HepG2 (cell line): ENCODE results near the gene SETD7. TPM values are rescaled to one million over a fixed set of nuclear protein-coding genes. Genes with fewer than 3 reads are reported as not detected.

Source experiments
- ATAC-seq: fragments of 200-7000 bp; cut with Tn5 transposase; 3 replicates; pipeline ENCODE4 v1.9.1; 2020; ENCODE audit warnings: mild to moderate bottlenecking, moderate library complexity
- BruUV-seq: library from RNA; stranded (reverse); fragments of 400-500 nt; replicated peaks from 2 replicates; lab custom pipeline; 2021; lab: Mats Ljungman, UMichigan
- CTCF ChIA-PET: fragments of 300-600 bp; formaldehyde crosslinking; extraction: SDS; loops from one replicate; lab custom pipeline; 2021; ENCODE audit warnings: low total read pairs, inconsistent platforms, low intra/inter-chr PET ratio; lab: Yijun Ruan, JAX
- POLR2A ChIA-PET: fragments of 350-600 bp; sonication (Branson Sonifier 250); formaldehyde crosslinking; loops from one replicate; lab custom pipeline; 2020; ENCODE audit warnings: antibody characterized with exemption, inconsistent platforms; lab: Yijun Ruan, JAX
- DNase-seq: peaks from one replicate; pipeline ENCODE4 v3.0.0-alpha.2; 2015; ENCODE audit warnings: low spot score
- FAIRE-seq: peaks from 3 replicates; lab custom pipeline; 2011; peaks lifted over from hg19 to GRCh38; lab: Jason Lieb, UNC
- H2AFZ ChIP-seq: one replicate; pipeline ENCODE4 v1.6.1; 2011; ENCODE audit warnings: low read length, inconsistent platforms
- H3K27ac ChIP-seq: fragments of 300-600 bp; 3 replicates; pipeline ENCODE4 v1.8.0; 2011; ENCODE audit warnings: mixed run types, mild to moderate bottlenecking, mixed read lengths, low read length, inconsistent platforms; ENCODE audit not compliant: insufficient read depth; ENCODE audit errors: extremely low read length
- H3K27me3 ChIP-seq, 2 experiments: fragments of 200-600 bp in 1 of 2; 2 replicates in 1 of 2; 3 replicates in 1 of 2; pipeline versions ENCODE4 v1.6.0 to v1.8.0; 2011; ENCODE audit warnings: low read length in 2 of 2, mild to moderate bottlenecking in 2 of 2, moderate library complexity in 2 of 2, inconsistent platforms in 1 of 2; ENCODE audit not compliant: insufficient read depth in 2 of 2, control insufficient read depth in 1 of 2
- H3K36me3 ChIP-seq, 2 experiments: fragments of 200-600 bp in 1 of 2; replicated peaks in 1 of 2; 2 replicates in 1 of 2; 3 replicates in 1 of 2; pipeline versions ENCODE4 v1.5.1 to v1.8.0; 2011; ENCODE audit warnings: low read length in 2 of 2, inconsistent platforms in 1 of 2; ENCODE audit not compliant: insufficient read depth in 2 of 2, control insufficient read depth in 1 of 2
- H3K4me1 ChIP-seq: 2 replicates; pipeline ENCODE4 v1.5.1; 2012; ENCODE audit warnings: low read length, inconsistent platforms; ENCODE audit not compliant: insufficient read depth
- H3K4me2 ChIP-seq: 2 replicates; pipeline ENCODE4 v1.6.0; 2011; ENCODE audit warnings: low read depth, low read length, inconsistent platforms
- H3K4me3 ChIP-seq, 3 experiments: fragments of 200-600 bp in 1 of 3; sonication (generic), shearing (Covaris generic) in 1 of 3; replicated peaks in 1 of 3; 2 replicates each; pipeline ENCODE4 v1.5.1; 2011 to 2016; ENCODE audit warnings: low read length in 3 of 3, inconsistent platforms in 2 of 3, low read depth in 2 of 3, mild to moderate bottlenecking in 2 of 3, control low read depth in 1 of 3, mixed read lengths in 1 of 3; ENCODE audit not compliant: insufficient read depth in 1 of 3
- H3K79me2 ChIP-seq: one replicate; pipeline ENCODE4 v1.6.1; 2011; ENCODE audit warnings: low read length, inconsistent platforms; ENCODE audit not compliant: insufficient read depth
- H3K9ac ChIP-seq: 2 replicates; pipeline ENCODE4 v1.6.0; 2011; ENCODE audit warnings: mild to moderate bottlenecking, low read depth, low read length, inconsistent platforms; ENCODE audit not compliant: insufficient read depth
- H3K9me3 ChIP-seq: 2 replicates; pipeline ENCODE4 v1.5.1; 2012; ENCODE audit warnings: mild to moderate bottlenecking, low read length
- H4K20me1 ChIP-seq: 2 replicates; pipeline ENCODE4 v1.6.0; 2011; ENCODE audit warnings: inconsistent platforms, mild to moderate bottlenecking, low read length, moderate library complexity; ENCODE audit not compliant: insufficient read depth
- BHLHE40 ChIP-seq: IDR thresholded peaks from 2 replicates; pipeline ENCODE4 v1.6.1; 2011; ENCODE audit warnings: low read length, improper control_type of control experiment
- GABPB1 ChIP-seq: IDR thresholded peaks from 2 replicates; pipeline ENCODE4 v1.6.1; 2016; ENCODE audit warnings: mild to moderate bottlenecking, missing genetic modification reagents, moderate library complexity, missing compliant biosample characterization
- MLLT10 ChIP-seq: sonication (generic); formaldehyde crosslinking; IDR thresholded peaks from 2 replicates; pipeline ENCODE4 v1.4.0; 2020; ENCODE audit warnings: missing genetic modification reagents
- TGIF2 ChIP-seq: IDR thresholded peaks from 2 replicates; pipeline ENCODE4 v1.6.1; 2016; ENCODE audit warnings: control low read depth, missing compliant biosample characterization
- ZKSCAN1 ChIP-seq: fragments of 150-350 bp; IDR thresholded peaks from 2 replicates; pipeline ENCODE4 v1.6.1; 2014; ENCODE audit warnings: low read length
- ZNF333 ChIP-seq: sonication (generic); formaldehyde crosslinking; IDR thresholded peaks from 2 replicates; pipeline ENCODE4 v1.4.0; 2020; ENCODE audit warnings: mild to moderate bottlenecking, missing genetic modification reagents, borderline replicate concordance
- WGBS: methylation state at CpG from one replicate; pipeline ENCODE4 v1.1.6; 2017; ENCODE audit warnings: low lambda C conversion rate; 5-methylcytosine and 5-hydroxymethylcytosine counted together
- in situ Hi-C: cut with HindIII; loops from 2 replicates; pipeline ENCODE4 v1.10.0; 2017; ENCODE audit warnings: low pct_unique_long_range_greater_than_20kb; ENCODE audit not compliant: extremely low pct_ligation_motif_present
- intact Hi-C: fragments of 100-400 bp; cut with micrococcal nuclease; formaldehyde crosslinking; loops from one replicate; pipeline ENCODE4 v1.10.0; 2022; ENCODE audit not compliant: unreplicated experiment
- polyA plus RNA-seq, 8 experiments: library from polyadenylated mRNA; depleted of rRNA in 3 of 8; stranded (reverse) in 7 of 8; unstranded in 1 of 8; fragments of >200 nt; fragmentation: Illumina TruSeq in 4 of 8; extraction: Trizol in 4 of 8; gene quantifications; 2 replicates each; pipeline versions ENCODE4 v1.2.1 to v1.2.3, GENCODE V29; 2011 to 2016; ENCODE audit warnings: low read depth in 4 of 8, missing spikeins in 1 of 8, mixed read lengths in 1 of 8; ENCODE audit not compliant: insufficient read depth in 1 of 8
- total RNA-seq, 5 experiments: library from RNA; depleted of rRNA; stranded (reverse); fragments of >200 nt; fragmentation: Illumina TruSeq; extraction: Trizol; gene quantifications; 2 replicates each; pipeline ENCODE4 v1.2.3, GENCODE V29; 2016; ENCODE audit warnings: low read depth in 1 of 5
- TF ChIP-seq, protein P1 (sequence below): sonication (generic); formaldehyde crosslinking; IDR thresholded peaks from 2 replicates; pipeline ENCODE4 v1.5.0; 2020; ENCODE audit warnings: missing genetic modification reagents
- TF ChIP-seq, protein P2 (sequence below): sonication (generic); formaldehyde crosslinking; IDR thresholded peaks from 2 replicates; pipeline ENCODE4 v1.4.0; 2020; ENCODE audit warnings: mild to moderate bottlenecking, low read depth, missing genetic modification reagents

Gene SETD7
- total and polyA plus RNA-seq, 2 of the 13 experiments (the other 11 are each of a cell fraction or from before 2014, with no cell fraction given) = 0.08 to 0.22 TPM

DNA sequence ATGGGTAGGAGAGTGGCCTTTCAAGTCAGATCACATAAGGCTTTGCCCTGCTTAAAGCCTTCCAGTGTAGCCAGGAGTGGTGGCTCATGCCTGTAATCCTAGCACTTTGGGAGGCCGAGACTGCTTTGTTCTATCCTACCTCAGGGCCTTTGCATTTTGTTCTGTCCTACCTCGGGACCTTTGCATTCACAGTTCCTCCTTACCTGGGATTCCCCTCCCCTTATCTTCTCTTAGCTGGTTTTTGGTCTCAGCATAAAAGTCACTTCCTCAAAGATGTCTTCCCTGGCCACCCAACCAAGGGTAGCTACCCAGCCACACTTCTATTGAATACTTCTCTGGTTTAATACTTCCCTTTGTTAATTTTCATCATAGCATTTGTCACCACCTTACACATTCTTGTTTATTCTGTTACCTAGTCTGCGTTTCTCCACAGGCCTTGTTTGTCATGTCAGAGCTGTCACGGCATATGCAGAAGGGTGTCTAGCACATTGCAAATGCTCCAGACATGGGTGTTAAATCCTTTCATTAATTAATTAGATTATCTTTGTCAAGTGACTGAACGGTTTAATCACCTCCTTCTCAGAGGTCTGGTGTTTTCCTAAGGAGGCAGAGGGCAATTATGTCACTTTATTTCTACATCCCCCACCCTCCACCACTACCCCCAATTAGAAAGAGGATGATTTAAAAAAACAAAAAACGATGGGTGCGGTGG, 11.3 kb upstream of the SETD7 start:
- ATAC-seq (no peak), FAIRE-seq (no peak), DNase-seq (no peak)
- no peak for TF ChIP-seq ZNF333 (CRISPR knock-in tag)
- TF ChIP-seq MLLT10 = no peak
- no peak for TF ChIP-seq TGIF2 (CRISPR knock-in tag)
- TF ChIP-seq, protein P1, sequence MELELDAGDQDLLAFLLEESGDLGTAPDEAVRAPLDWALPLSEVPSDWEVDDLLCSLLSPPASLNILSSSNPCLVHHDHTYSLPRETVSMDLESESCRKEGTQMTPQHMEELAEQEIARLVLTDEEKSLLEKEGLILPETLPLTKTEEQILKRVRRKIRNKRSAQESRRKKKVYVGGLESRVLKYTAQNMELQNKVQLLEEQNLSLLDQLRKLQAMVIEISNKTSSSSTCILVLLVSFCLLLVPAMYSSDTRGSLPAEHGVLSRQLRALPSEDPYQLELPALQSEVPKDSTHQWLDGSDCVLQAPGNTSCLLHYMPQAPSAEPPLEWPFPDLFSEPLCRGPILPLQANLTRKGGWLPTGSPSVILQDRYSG (CRISPR knock-in tag) = no peak
- no peak for TF ChIP-seq ZKSCAN1
- TF ChIP-seq, protein P2, sequence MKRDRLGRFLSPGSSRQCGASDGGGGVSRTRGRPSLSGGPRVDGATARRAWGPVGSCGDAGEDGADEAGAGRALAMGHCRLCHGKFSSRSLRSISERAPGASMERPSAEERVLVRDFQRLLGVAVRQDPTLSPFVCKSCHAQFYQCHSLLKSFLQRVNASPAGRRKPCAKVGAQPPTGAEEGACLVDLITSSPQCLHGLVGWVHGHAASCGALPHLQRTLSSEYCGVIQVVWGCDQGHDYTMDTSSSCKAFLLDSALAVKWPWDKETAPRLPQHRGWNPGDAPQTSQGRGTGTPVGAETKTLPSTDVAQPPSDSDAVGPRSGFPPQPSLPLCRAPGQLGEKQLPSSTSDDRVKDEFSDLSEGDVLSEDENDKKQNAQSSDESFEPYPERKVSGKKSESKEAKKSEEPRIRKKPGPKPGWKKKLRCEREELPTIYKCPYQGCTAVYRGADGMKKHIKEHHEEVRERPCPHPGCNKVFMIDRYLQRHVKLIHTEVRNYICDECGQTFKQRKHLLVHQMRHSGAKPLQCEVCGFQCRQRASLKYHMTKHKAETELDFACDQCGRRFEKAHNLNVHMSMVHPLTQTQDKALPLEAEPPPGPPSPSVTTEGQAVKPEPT (CRISPR knock-in tag) = no peak
- no peak for TF ChIP-seq BHLHE40
- TF ChIP-seq GABPB1 (CRISPR knock-in tag) = no peak
- intact Hi-C loops (no loop called here), in situ Hi-C loops (no loop called here)
- Histone ChIP-seq H3K27me3 (no peaks in the 10 kb centered on the region; a peak in 1 of 5 replicates), H3K9me3 (no peaks in the 10 kb centered on the region), H3K9ac (no peak overlapping the region), H4K20me1 (no peaks in the 10 kb centered on the region), H3K36me3 (no peaks in the 10 kb centered on the region), H3K4me1 (no peaks in the 10 kb centered on the region), H2AFZ (no peak overlapping the region), H3K4me3 (no peak overlapping the region), H3K4me2 (no peak overlapping the region), H3K27ac (no peak overlapping the region), H3K79me2 (no peaks in the 10 kb centered on the region)
- no TSS peak for BruUV-seq
- ChIA-PET CTCF (no interaction called here), POLR2A (no interaction called here)
- 35% methylated on average over 7 of the region's 7 CpGs for WGBS
